Keratinocyte (primary cell): Measurements from ENCODE around the gene FAM219B.

Experiments used
- EZH2 ChIP-seq: IDR thresholded peaks from one replicate; pipeline ENCODE4 v1.6.1; 2012; ENCODE audit warnings: inconsistent platforms, mild to moderate bottlenecking, low read length, moderate library complexity
- TF ChIP-seq, protein P1 (sequence below), 3 experiments: IDR thresholded peaks in 1 of 3; conservative IDR thresholded peaks in 1 of 3; optimal IDR thresholded peaks in 1 of 3; 2 replicates in 2 of 3; 3 replicates in 1 of 3; pipeline versions ENCODE3 to v1.5.1; 2011; ENCODE audit warnings: low read length in 3 of 3, mild to moderate bottlenecking in 3 of 3, moderate library complexity in 2 of 3, control low read depth in 1 of 3, inconsistent platforms in 1 of 3; ENCODE audit not compliant: insufficient read depth in 2 of 3; ENCODE audit errors: extremely low read depth in 1 of 3

DNA sequence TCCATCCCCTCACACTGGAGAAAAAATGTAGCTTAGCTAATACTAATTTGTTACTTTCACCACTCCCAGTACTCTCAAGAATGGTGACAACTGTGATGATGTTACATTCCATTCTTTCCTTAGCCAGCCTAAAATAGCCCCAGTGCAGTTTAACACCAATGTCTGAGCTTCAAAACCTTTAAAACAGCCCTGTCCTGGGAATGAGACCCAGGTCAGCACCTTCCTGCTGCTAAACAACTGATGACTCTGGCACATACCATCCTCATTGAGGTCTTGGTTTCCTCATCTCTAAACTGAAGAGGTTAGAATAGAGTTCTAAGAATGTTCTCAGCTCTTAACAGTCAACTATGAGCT is 37.3 kb downstream of the FAM219B start:
- TF ChIP-seq, protein P1, sequence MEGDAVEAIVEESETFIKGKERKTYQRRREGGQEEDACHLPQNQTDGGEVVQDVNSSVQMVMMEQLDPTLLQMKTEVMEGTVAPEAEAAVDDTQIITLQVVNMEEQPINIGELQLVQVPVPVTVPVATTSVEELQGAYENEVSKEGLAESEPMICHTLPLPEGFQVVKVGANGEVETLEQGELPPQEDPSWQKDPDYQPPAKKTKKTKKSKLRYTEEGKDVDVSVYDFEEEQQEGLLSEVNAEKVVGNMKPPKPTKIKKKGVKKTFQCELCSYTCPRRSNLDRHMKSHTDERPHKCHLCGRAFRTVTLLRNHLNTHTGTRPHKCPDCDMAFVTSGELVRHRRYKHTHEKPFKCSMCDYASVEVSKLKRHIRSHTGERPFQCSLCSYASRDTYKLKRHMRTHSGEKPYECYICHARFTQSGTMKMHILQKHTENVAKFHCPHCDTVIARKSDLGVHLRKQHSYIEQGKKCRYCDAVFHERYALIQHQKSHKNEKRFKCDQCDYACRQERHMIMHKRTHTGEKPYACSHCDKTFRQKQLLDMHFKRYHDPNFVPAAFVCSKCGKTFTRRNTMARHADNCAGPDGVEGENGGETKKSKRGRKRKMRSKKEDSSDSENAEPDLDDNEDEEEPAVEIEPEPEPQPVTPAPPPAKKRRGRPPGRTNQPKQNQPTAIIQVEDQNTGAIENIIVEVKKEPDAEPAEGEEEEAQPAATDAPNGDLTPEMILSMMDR (optimal IDR thresholded peaks at IDR 0.05 in 1 of 3, IDR thresholded peaks at IDR 0.05 in 1 of 3, conservative IDR thresholded peaks at IDR 0.05 in 1 of 3; ENCODE audit: extremely low read depth in 1 of 3, insufficient read depth in 2 of 3, low read length in 3 of 3) = no peak
- TF ChIP-seq EZH2 = no peak
